ENCODE results near the gene TAP1.
"Not testable (repeated sequence)": the region's sequence is repeated elsewhere in the genome, so short reads cannot be mapped to it uniquely, and the experiment has no call there.

The TAP1 gene

DNA sequence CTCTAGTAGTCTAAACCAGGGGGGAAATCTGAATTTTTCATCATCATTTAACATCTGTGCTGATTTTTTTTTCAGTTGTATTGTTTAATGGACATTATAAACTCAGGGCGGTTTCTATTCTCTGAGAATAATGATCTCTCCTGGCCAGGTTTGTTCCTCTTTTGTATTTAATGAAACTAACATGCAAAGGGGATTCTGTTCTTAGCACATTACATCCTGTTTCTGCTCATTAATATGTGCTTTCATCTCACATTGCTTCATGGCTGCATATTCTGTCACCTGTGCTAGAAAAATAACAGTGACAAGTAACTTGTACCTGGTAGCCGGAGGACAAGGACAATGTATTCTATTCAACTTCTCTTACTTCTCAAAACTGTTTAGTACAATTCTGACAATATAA, 37.5 kb downstream of the TAP1 start:
- H3K4me1 ChIP-seq (ENCODE audit: insufficient read depth, low read length): no peaks in the 10 kb centered on the region
- no peaks in the 10 kb centered on the region for H3K36me3 ChIP-seq (ENCODE audit: insufficient read depth, low read length)
- H3K9me3 ChIP-seq (ENCODE audit: control insufficient read depth, insufficient read depth, low read length): no peaks in the 10 kb centered on the region
- H3K9ac ChIP-seq (ENCODE audit: low read depth, low read length): no peak overlapping the region

- no peak overlapping the region for H3K9ac ChIP-seq (ENCODE audit: low read depth, low read length)
- H3K9me3 ChIP-seq (ENCODE audit: control insufficient read depth, insufficient read depth, low read length): no peaks in the 10 kb centered on the region
These were observed 38.4 kb downstream of the TAP1 start for GRCh38 chr6:32815115-32815514.

DNA sequence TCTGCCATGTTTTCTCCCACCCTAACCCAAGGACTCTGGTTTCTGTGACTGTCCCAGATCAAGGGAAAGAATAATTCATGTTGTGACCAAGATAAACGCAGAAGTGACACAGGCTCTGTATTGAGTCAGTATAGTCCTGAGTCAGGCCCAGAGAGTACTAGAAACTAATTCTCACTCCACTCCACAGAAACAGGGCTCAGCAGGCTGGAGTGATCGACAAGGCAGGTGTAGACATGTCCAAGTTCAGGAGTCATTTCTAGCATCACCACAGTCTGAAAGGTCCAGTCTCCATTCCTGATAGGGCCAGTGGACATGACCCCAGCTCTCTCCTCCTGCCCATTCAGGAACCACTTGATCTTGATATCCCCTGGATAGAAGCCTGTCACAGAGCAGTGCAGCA, 39.4 kb downstream of the TAP1 start:
- Histone ChIP-seq H3K9ac (ENCODE audit: low read depth, low read length) (no peak overlapping the region), H3K36me3 (ENCODE audit: insufficient read depth, low read length) (no peaks in the 10 kb centered on the region), H3K4me1 (ENCODE audit: insufficient read depth, low read length) (no peaks in the 10 kb centered on the region), H3K9me3 (ENCODE audit: control insufficient read depth, insufficient read depth, low read length) (no peaks in the 10 kb centered on the region)

More at GRCh38 chr6:32815115-32815514, 38.4 kb downstream of the TAP1 start:
- Histone ChIP-seq H3K36me3 (ENCODE audit: insufficient read depth, low read length) (no peaks in the 10 kb centered on the region), H3K4me1 (ENCODE audit: insufficient read depth, low read length) (no peaks in the 10 kb centered on the region)

DNA sequence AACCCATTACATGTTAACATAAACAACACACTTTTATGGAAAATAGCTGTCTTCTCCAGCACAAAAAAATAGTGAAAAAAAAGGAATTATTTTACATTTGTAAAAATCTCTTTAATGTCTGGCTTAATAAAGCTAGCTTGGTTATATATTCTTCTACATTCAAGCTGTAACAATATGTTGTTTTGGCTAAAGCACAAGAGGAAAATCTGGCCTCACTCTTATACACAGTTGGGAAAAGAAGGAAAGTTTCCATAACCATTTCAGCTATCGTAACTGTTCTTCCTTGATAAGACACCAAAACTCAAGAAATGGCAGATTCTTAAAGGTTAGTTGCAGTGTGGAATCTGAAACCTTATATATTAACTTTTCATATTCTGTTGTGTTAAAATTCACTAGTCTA, 44.3 kb downstream of the TAP1 start:
- Histone ChIP-seq H3K9me3 (ENCODE audit: control insufficient read depth, insufficient read depth, low read length) (no peaks in the 10 kb centered on the region), H3K36me3 (ENCODE audit: insufficient read depth, low read length) (no peaks in the 10 kb centered on the region), H3K9ac (ENCODE audit: low read depth, low read length) (no peak overlapping the region), H3K4me1 (ENCODE audit: insufficient read depth, low read length) (no peaks in the 10 kb centered on the region)

- H3K9me3 ChIP-seq (ENCODE audit: control insufficient read depth, insufficient read depth, low read length): no peaks in the 10 kb centered on the region
- H3K36me3 ChIP-seq (ENCODE audit: insufficient read depth, low read length): no peaks in the 10 kb centered on the region
- H3K9ac ChIP-seq (ENCODE audit: low read depth, low read length): no peak overlapping the region
- no peaks in the 10 kb centered on the region for H3K4me1 ChIP-seq (ENCODE audit: insufficient read depth, low read length)
These were observed 46.4 kb downstream of the TAP1 start for GRCh38 chr6:32807020-32807580.

DNA sequence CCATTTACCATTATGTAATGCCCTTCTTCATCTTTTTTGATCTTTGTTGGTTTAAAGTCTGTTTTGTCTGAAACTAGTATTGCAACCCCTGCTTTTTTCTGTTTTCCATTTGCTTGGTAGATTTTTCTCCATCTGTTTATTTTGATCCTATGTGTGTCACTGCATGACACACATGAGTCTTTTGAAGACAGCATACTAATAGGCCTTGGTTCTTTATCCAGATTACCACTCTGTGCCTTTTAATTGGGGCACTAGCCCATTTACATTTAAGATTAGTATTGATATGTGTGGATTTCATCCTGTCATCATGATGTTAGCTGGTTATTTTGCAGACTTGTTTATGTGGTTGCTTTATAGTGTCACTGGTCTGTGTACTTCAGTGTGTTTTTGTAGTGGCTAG, 48.1 kb downstream of the TAP1 start:
- H3K4me1 ChIP-seq (ENCODE audit: insufficient read depth, low read length); H3K9ac ChIP-seq (ENCODE audit: low read depth, low read length); H3K36me3 ChIP-seq (ENCODE audit: insufficient read depth, low read length); H3K9me3 ChIP-seq (ENCODE audit: control insufficient read depth, insufficient read depth, low read length): not testable (repeated sequence)

DNA sequence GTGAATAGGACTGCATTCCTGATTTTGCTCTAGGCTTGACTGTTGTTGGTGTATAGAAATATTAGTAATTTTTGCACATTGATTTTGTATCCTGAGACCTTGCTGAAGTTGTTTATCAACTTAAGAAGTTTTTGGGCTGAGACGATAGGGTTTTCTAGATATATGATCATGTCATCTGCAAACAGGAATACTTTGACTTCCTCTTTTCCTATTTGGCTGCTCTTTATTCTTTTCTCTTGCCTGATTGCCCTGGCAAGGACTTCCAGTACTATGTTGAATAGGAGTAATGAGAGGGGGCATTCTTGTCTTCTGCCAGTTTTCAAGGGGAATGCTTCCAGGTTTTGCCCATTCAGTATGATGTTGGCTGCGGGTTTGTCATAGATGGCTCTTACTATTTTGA, 50.1 kb downstream of the TAP1 start:
- Histone ChIP-seq H3K9ac (ENCODE audit: low read depth, low read length) (no peak overlapping the region), H3K36me3 (ENCODE audit: insufficient read depth, low read length) (no peaks in the 10 kb centered on the region)

GRCh38 chr6:32799740-32800139, 53.8 kb downstream of the TAP1 start:
- peaks cover 3% of the 10 kb centered on the region; the same call in 1 of the 2 replicates for H3K4me1 ChIP-seq (ENCODE audit: insufficient read depth, low read length)
- no peaks in the 10 kb centered on the region for H3K36me3 ChIP-seq (ENCODE audit: insufficient read depth, low read length)
- H3K9me3 ChIP-seq (ENCODE audit: control insufficient read depth, insufficient read depth, low read length): no peaks in the 10 kb centered on the region; the same call in 1 of the 2 replicates
- H3K9ac ChIP-seq (ENCODE audit: low read depth, low read length): no peak overlapping the region

More for the DNA sequence above, 50.1 kb downstream of the TAP1 start:
- Histone ChIP-seq H3K9me3 (ENCODE audit: control insufficient read depth, insufficient read depth, low read length) (no peaks in the 10 kb centered on the region; the same call in 1 of the 2 replicates), H3K4me1 (ENCODE audit: insufficient read depth, low read length) (no peaks in the 10 kb centered on the region)

DNA sequence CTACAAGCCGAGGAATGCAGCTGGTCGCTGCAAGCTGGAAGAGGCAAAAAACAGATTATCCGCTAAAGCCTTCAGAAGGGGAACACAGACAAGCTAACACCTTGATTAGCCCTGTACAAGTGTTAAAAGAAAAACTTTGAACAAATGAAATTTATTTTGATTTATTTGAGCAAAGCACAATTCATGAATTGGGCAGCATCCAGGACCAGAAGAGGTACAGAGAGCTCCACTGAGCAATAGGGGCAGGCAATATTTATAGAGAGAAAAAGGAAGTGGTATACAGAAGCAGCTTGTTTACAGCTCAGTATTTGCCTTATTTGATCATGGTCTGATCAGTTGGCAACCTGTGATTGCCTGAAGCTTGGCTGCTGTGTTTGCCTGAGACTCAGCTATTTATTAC, 54.3 kb downstream of the TAP1 start:
- Histone ChIP-seq H3K9ac (ENCODE audit: low read depth, low read length) (no peak overlapping the region), H3K4me1 (ENCODE audit: insufficient read depth, low read length) (peaks cover 3% of the 10 kb centered on the region; the same call in 1 of the 2 replicates), H3K9me3 (ENCODE audit: control insufficient read depth, insufficient read depth, low read length) (no peaks in the 10 kb centered on the region; the same call in 1 of the 2 replicates), H3K36me3 (ENCODE audit: insufficient read depth, low read length) (no peaks in the 10 kb centered on the region)

GRCh38 chr6:32796848-32797776, 56.4 kb downstream of the TAP1 start:
- H3K9ac ChIP-seq (ENCODE audit: low read depth, low read length): peak overlapping the region; percentile 48
- no peaks in the 10 kb centered on the region for H3K36me3 ChIP-seq (ENCODE audit: insufficient read depth, low read length)

More at GRCh38 chr6:32796848-32797776, 56.4 kb downstream of the TAP1 start:
- Histone ChIP-seq H3K9me3 (ENCODE audit: control insufficient read depth, insufficient read depth, low read length) (no peaks in the 10 kb centered on the region; the same call in 1 of the 2 replicates), H3K4me1 (ENCODE audit: insufficient read depth, low read length) (peaks cover 3% of the 10 kb centered on the region; the same call in 1 of the 2 replicates)
